HG03095 (cell line): ENCODE measurements around the gene LMF1.
"Not testable (repeated sequence)": the region's sequence is repeated elsewhere in the genome, so short reads cannot be mapped to it uniquely, and the experiment has no call there.

Experiments
- ATAC-seq: cut with Tn5 transposase; IDR thresholded peaks from one replicate; pipeline ENCODE4 v1.9.1; 2021; ENCODE audit warnings: moderate library complexity; ENCODE audit not compliant: unreplicated experiment

LMF1 gene

GRCh38 chr16:839643-840408 lies 131.0 kb downstream of the LMF1 start:
- no peak for ATAC-seq

- ATAC-seq, result no peak
These were observed 132.0 kb downstream of the LMF1 start for GRCh38 chr16:838741-839140.

- ATAC-seq, result not testable (repeated sequence)
These were observed 134.0 kb downstream of the LMF1 start for GRCh38 chr16:836822-837221.

- no peak for ATAC-seq
These were observed 134.6 kb downstream of the LMF1 start for GRCh38 chr16:836221-836620.

- no peak for ATAC-seq
These were observed 135.4 kb downstream of the LMF1 start for GRCh38 chr16:835373-835772.

GRCh38 chr16:833411-833810 lies 137.4 kb downstream of the LMF1 start:
- no peak for ATAC-seq

- no peak for ATAC-seq
These were observed 138.0 kb downstream of the LMF1 start for GRCh38 chr16:832652-833336.

GRCh38 chr16:831571-832413 lies 139.0 kb downstream of the LMF1 start:
- no peak for ATAC-seq

GRCh38 chr16:830871-831570 lies 139.8 kb downstream of the LMF1 start:
- no peak for ATAC-seq

- no peak for ATAC-seq
These were observed 140.5 kb downstream of the LMF1 start for GRCh38 chr16:830107-830870.

GRCh38 chr16:828891-829290 lies 141.9 kb downstream of the LMF1 start:
- ATAC-seq, result no peak

- ATAC-seq, result no peak
These were observed 143.3 kb downstream of the LMF1 start for GRCh38 chr16:827513-827912.

GRCh38 chr16:825341-826061 lies 145.3 kb downstream of the LMF1 start:
- no peak for ATAC-seq

- no peak for ATAC-seq
These were observed 146.2 kb downstream of the LMF1 start for GRCh38 chr16:824601-825000.

GRCh38 chr16:824194-824593 lies 146.6 kb downstream of the LMF1 start:
- ATAC-seq, result no peak

GRCh38 chr16:822909-823297 lies 147.9 kb downstream of the LMF1 start:
- no peak for ATAC-seq

- ATAC-seq, result no peak
These were observed 148.4 kb downstream of the LMF1 start for GRCh38 chr16:822174-822908.

- no peak for ATAC-seq
These were observed 149.0 kb downstream of the LMF1 start for GRCh38 chr16:821751-822150.

- ATAC-seq, result no peak
These were observed 150.0 kb downstream of the LMF1 start for GRCh38 chr16:820748-821147.
